HG03442 (cell line): ENCODE data around the gene UHMK1.

Experiments
- ATAC-seq: cut with Tn5 transposase; IDR thresholded peaks from one replicate; pipeline ENCODE4 v1.9.1; 2021; ENCODE audit warnings: mild to moderate bottlenecking, moderate library complexity; ENCODE audit not compliant: unreplicated experiment

UHMK1 gene

DNA sequence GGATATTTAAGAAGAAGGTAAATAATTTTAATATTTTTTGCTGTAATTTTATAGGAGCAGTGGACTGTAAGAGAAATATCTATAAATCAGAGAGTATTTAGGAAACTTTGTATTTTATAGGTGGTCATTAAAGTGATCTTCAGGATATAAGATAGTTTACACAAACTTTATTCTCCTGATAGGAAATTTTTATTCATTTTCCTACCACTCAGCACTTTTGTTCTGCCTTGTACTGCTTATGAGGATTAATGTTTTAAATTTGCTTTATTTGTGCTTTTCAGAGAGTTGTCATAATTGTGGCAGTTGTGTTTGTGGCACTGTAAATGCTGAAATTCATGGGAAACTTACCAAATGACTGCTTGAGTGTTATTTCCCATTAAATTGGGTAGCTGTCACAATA, 29.7 kb downstream of the UHMK1 start:
- no peak for ATAC-seq

DNA sequence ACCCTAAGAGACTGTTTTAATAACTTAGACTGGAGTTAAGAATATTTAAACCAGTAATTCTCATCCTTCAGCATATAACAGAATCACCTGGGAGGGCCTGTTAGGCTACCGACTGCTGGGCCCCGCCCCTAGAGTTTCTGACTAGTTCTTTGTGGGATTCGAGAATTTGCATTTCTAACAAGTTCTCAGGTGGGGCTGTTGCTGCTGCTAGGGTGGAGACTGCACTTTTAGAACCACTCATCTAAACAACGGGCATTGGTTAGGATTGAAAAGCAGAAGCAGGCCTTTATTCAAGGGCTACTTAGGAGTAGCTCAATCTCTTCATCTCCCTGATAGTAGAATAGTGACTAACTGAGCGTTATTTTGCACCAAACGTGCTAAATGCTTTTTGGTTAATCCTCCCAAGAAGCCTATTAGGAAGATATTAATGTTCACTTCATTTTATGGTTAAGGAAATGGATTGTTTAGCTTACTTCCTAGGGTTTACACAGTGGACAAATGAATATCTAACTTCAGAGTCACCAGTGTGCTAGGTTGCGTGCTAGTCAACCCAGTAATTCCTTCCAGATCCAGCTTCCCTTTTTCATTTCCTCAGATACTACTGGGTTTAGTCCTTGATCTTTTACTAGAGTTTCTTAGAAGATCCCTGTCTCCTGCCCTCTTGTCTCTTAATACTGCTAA, 32.8 kb downstream of the UHMK1 start:
- ATAC-seq = peak; percentile 89

DNA sequence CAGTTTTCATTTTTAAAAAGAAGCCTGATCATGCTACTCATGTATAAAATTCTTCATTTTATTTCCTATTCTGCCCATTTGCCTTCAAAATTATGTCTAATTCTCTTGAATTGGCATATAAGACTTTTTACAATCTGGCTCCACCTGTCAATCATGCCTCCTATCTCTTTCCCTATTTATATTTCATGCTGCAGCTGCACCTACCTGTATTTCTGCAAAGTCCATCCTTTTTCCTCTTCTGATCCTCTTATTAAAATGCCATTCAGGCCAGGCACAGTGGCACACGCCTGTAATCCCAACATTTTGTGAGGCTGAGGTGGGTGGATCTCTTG, 33.3 kb downstream of the UHMK1 start:
- no peak for ATAC-seq

DNA sequence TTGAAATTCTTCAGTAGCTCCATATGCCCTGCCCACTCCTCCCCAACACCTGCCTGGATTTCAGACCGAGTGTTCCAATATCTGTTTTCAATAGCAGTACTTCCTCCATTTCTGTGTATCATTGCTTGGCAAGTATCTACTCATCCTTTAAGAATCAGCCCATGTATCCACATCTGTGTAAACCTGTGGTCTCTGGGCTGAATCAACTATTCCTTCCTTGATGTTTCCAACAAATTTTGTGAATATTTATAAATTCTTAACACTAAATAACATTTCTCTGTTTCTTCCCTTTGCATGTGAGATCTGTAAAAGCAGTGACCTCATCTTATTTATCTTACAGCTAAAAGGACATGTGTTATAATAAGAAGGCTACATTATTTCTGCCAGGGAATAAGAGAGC, 37.9 kb downstream of the UHMK1 start:
- no peak for ATAC-seq

DNA sequence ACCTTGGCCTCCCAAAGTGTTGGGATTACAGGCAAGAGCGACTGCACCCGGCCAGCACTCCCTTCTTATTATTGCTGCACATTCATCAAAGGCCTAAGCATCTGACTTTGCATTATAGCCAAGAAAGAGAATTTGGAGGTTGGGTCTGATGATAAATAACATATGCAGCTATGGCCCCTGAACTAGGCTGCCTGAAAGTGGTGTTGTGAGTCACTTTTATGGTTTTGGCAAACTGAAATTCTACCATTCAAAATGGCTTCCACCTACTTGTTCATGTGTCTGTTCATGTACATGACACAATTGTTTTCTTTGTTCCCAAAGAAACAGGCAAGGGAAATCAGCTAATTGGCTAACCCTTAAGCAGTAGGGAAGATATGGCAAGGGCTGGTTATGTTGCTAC, 38.9 kb downstream of the UHMK1 start:
- ATAC-seq = no peak

DNA sequence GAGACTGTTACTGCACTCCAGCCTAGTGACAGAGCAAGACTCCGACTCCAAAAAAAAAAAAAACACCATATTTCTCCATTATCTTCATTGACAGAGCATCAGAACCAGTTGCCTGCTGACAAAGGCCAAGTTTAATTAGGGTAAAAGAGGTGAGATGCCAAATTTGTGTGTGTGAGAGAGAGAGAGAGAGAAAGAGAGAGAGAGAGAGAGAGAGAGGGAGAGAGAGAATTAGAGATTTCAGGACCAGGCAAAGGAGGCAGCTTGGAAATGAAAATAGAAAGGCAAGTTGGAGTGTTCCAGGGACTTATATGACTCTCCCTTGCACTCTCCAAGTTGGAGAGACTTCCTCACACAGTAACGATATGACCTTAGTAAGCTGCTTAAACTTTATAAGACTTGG, 39.6 kb downstream of the UHMK1 start:
- no peak for ATAC-seq

DNA sequence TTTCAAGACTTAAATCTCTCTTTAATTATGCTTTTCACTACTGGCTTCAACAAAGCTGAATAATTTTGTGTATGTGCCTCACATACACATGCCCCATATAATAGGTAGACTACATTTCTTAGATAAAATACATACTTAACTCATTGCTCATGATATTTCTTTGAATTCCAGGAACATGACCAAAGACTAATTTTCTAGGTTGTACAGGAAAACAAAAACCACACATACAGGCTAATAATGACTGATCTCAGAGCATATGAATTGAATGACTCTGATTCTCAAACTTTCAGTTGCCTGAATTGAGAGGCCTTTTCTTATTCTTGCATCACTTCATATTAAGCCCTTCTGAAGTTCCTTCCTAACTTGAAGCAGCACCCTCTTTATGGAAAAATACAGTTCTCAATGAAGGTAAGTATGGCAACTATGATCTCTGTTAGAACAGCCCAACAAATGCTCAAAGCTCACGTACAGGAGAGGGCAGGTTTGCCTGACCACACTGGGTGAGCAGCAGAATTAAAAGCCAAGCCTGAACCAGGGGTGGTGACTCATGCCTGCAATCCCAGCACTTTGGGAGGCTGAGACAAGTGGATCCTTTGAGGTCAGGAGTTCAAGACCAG, 41.3 kb downstream of the UHMK1 start:
- no peak for ATAC-seq

DNA sequence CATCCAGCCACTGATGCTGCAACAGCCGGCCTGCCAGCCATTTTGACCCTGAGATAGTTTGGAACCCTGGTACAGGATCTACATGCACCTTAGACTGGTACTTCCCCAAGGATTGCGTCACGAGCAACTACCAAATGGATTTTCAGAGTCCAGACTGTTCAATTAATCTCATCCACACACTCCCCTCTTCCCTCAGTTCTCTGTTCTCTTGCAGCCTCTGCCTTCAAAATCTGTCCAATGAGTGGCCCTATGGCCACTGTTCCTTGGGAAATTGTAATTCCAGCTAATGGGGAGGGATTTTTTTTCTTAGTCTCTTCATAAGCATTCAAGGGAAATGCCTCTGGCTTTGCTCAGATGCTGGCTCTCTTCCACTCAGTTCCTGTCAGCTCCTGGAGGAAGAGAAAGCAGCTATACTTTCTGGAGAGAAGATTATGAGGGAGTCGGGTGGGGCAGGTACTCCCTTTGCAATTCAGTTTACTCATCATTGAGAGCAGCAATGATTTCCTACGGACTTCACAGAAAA, 44.1 kb downstream of the UHMK1 start:
- no peak for ATAC-seq

DNA sequence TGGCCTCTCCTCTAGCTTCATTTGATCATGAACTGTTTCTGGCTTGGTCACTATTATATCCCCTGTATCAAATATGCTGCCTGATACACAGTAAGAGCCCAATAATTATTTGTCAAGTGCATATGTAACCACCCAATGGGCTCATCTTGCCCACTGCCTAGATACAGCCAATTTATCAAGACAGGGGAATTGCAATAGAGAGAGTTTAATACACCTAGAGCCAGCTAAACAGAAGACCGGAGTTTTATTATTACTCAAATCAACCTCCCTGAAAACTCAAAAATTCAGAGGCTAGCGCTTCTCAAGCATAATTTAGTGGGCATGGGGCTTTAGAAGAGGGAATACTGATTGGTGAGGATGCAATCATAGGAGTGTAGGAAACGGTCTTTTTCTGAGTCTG, 45.6 kb downstream of the UHMK1 start:
- no peak for ATAC-seq

DNA sequence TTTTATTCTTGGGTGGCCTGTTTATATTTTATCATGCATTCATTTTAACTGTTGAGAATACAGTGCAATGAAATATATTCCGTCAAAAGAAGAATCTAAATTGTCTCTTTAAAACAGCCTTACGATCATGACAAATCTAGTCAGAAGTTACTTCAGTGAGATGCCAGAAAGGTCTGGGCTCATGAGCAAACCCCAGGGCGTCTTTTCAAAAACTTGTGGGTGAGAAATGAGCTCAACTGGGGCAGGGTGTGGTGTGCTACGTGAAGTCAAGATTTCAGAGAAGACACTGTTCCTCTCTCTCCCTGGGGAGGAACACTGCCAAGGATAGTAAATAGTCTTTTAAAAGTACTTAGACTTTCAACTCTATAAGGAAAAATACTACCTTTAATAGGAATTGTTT, 50.6 kb downstream of the UHMK1 start:
- no peak for ATAC-seq

DNA sequence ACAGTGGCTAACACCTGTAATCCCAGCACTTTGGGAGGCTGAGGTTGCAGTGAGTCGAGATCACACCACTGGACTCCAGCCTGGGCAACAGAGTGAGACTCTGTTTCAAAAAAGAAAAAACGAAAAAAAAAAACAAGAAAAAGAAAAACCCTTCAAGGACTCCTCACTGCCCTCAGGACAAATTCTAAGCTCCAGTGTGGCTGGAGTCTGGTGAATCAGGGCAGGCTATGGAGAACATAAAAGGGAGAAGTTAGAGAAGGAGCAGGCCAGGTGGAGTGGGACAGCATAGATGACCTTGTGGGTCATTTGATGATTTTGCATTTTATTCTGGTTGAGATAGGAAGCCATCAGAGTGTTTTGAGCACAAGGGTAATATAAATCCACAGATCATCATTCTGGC, 51.4 kb downstream of the UHMK1 start:
- no peak for ATAC-seq

DNA sequence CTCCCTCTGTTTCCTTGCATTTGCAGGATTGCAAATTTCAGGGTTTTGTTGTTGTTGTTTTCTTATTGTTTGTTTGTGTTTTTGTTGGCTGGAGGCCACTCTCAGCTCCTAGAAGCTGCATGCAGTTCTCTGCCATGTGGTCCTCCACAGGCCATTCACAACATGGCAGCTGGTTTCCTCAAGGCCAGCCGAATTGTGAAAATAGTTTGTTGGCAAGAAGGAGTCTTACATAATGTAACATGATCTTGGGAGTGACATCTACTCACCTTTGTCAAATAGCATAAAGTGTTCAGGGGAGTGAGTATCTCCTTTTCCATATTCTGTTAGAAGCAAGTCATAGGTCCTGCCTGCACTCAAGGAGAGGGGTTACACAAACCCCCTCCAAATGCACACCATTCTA, 53.3 kb downstream of the UHMK1 start:
- no peak for ATAC-seq

- no peak for ATAC-seq
Measured at GRCh38 chr1:162551969-162552683, 54.5 kb downstream of the UHMK1 start.

GRCh38 chr1:162552684-162553252, 55.1 kb downstream of the UHMK1 start:
- ATAC-seq = no peak

DNA sequence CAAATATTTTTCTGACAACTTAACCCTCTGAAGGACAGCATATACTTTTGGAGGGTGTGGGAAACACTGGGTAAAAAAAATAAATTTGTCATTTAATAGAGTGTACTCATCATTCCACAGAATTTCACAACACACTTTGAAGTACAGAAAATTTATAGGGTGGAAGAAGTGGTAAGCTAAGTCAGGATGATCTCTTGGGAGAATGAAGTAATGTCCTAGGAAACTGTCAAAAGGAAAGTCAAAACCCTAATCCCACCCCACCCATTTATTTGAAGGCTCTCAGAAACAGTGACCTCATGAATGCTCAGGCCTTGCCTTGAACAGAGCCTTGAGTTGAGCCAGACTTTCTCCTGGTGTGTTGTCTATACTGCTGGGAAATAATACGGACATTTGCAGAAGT, 56.6 kb downstream of the UHMK1 start:
- no peak for ATAC-seq

DNA sequence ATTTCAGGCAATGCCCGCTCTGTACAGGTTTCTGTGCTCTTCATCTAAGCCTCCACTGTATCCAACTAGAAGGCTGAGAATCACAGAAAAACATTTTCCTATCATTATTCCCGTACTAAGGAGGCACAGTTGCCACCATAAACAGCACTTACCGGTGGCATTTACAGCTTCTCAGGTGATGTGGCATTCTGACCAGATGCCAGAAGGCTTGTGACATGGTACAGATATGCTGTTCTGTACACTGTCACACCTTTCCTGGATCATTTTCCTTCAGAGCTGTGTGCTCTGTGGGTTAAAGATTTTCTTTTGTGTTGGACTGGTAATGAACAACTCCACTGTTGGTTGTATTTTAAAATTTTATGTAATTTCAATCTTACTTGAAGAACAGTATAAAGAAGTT, 59.9 kb downstream of the UHMK1 start:
- ATAC-seq = no peak

DNA sequence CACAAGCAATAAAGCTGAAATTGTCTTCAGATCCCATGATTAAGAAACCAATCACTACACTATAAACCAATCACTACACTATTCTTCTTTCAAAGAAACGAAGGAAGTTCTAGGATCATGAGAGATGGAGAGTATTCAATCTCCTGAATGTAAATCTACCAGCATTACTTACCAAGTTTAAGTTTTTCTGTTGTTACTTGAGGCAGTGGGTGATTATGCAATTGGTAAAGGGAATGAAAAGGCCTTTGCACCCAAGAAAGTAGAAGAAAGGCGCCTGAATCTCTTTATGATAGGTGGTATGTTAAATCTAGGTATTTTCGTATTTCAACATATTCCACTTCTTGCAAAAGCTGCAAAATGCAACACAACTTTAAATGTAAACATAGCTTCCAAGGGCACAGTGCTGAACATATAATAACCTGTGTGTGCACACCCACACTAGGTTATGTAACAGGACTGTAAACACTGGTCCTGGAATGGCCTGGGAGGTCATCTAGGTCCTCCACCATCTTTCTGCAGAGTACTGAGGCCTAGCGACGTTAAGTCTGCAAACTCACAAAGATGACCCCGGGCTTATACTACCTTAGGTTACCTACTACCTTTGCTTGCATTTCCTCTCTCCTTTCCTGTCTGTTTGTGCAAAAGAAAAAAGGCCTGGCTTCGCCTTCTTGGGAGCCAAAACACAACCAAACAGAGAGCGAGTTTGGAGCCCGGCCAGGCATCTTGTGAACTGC, 62.9 kb downstream of the UHMK1 start:
- no peak for ATAC-seq

GRCh38 chr1:162561037-162561615, 63.5 kb downstream of the UHMK1 start:
- ATAC-seq = peak; percentile 92

GRCh38 chr1:162561616-162562469, 64.2 kb downstream of the UHMK1 start, which contains the start of gene UAP1:
Gene UAP1 (plus strand): TSS chr1:162561722. CDS start chr1:162566069, 4,347 bp downstream.
- peak; percentile 32 for ATAC-seq

DNA sequence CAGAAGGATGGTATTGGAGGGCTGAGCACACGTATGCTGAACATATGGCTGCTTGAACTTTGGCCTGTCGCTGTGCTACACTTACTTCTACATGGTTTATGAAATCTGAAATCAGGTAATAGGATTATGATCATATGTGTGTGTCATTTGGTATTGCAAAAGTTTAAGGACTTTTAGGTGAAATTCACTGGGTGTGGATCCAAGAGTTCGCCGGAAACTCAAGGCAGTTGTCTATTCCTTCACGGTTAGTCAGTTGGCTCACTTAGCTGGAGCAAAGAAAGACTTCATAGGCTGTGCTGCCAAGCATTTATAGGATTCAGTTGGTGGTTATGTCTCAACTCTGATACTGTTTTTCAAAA, 64.8 kb downstream of the UHMK1 start:
- ATAC-seq = no peak
